ENCODE results near the gene KRTAP4-5.
"Not testable (repeated sequence)": the region's sequence is repeated elsewhere in the genome, so short reads cannot be mapped to it uniquely, and the experiment has no call there.

Gene KRTAP4-5

GRCh38 chr17:41145261-41145660 is 4.4 kb downstream of the KRTAP4-5 start:
- no peak for DNase-seq

- DNase-seq = no peak
Observed at GRCh38 chr17:41144846-41145245, 4.8 kb downstream of the KRTAP4-5 start.

GRCh38 chr17:41141361-41141760 is 8.3 kb downstream of the KRTAP4-5 start:
- no peak for DNase-seq

- no peak for DNase-seq
Observed at GRCh38 chr17:41140360-41141131, 9.1 kb downstream of the KRTAP4-5 start, which contains the start of gene KRTAP4-6. KRTAP4-6 (minus strand) TSS chr17:41140544; CDS start chr17:41140487, 57 bp downstream.

GRCh38 chr17:41139865-41140264 is 9.8 kb downstream of the KRTAP4-5 start:
- DNase-seq = not testable (repeated sequence)

GRCh38 chr17:41133880-41134735 is 15.5 kb downstream of the KRTAP4-5 start:
- no peak for DNase-seq

GRCh38 chr17:41131979-41132378 is 17.6 kb downstream of the KRTAP4-5 start:
- no peak for DNase-seq

GRCh38 chr17:41127371-41127770 is 22.3 kb downstream of the KRTAP4-5 start:
- DNase-seq = no peak

GRCh38 chr17:41126412-41126811 is 23.2 kb downstream of the KRTAP4-5 start:
- no peak for DNase-seq

GRCh38 chr17:41125064-41125463 is 24.6 kb downstream of the KRTAP4-5 start:
- no peak for DNase-seq

- DNase-seq = not testable (repeated sequence)
Observed at GRCh38 chr17:41123991-41124371, 25.6 kb downstream of the KRTAP4-5 start, which contains the start of gene KRTAP4-12. KRTAP4-12 (minus strand) TSS chr17:41124182; CDS start chr17:41124122, 60 bp downstream.

- not testable (repeated sequence) for DNase-seq
Observed at GRCh38 chr17:41123292-41123990, 26.2 kb downstream of the KRTAP4-5 start.

- no peak for DNase-seq
Observed at GRCh38 chr17:41121742-41122141, 27.9 kb downstream of the KRTAP4-5 start.

- not testable (repeated sequence) for DNase-seq
Observed at GRCh38 chr17:41119696-41120690, 29.6 kb downstream of the KRTAP4-5 start.

- DNase-seq = no peak
Observed at GRCh38 chr17:41118721-41119120, 30.9 kb downstream of the KRTAP4-5 start.

- DNase-seq = not testable (repeated sequence)
Observed at GRCh38 chr17:41117846-41118386, 31.7 kb downstream of the KRTAP4-5 start, which contains the start of gene KRTAP4-11. KRTAP4-11 (minus strand) TSS chr17:41118373; CDS start chr17:41118315, 58 bp downstream.

- DNase-seq = no peak
Observed at GRCh38 chr17:41116297-41116696, 33.3 kb downstream of the KRTAP4-5 start.

- no peak for DNase-seq
Observed at GRCh38 chr17:41111151-41111885, 38.3 kb downstream of the KRTAP4-5 start.

GRCh38 chr17:41108728-41109386 is 40.8 kb downstream of the KRTAP4-5 start:
- DNase-seq = not testable (repeated sequence)

- DNase-seq = no peak
Observed at GRCh38 chr17:41107941-41108450, 41.6 kb downstream of the KRTAP4-5 start.
